GM13977 (cell line): Measurements from ENCODE around the gene BCLAF3.

Source experiments
- DNase-seq: peaks from one replicate; pipeline ENCODE4 v3.0.0; 2012; ENCODE audit warnings: low spot score
- in situ Hi-C: fragments of 300-500 bp; cut with MboI; formaldehyde crosslinking; loops from one replicate; pipeline ENCODE4 v1.12.0; 2022; ENCODE audit warnings: low sequenced_read_pairs, low pct_unique_long_range_greater_than_20kb, mixed read lengths, inconsistent platforms; ENCODE audit not compliant: unreplicated experiment
- TF ChIP-seq, protein P1 (sequence below): IDR thresholded peaks from 2 replicates; pipeline ENCODE4 v1.5.1; 2012; ENCODE audit warnings: mild to moderate bottlenecking, control low read depth; ENCODE audit not compliant: insufficient read depth; ENCODE audit errors: extremely low read depth, missing control alignments

BCLAF3 gene

DNA sequence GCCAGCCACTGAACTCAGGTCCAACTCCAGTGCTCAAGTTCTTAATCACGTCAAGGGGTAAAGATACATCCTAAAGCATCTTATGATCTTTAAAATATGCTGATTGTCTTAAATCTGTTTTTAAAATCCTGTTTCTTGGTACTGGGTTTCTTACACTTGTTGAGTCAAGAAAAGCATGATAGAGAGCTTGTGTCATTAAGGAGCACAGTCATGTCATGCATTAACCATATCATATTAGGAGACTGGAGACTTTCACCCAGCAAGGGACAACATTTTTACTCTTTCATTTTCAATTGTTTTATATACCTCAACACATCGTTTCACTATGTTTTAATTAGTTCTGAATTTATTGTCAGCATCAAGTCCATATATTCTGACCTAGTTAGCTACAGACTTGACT, 41.5 kb downstream of the BCLAF3 start:
- in situ Hi-C loops = no loop called here
- DNase-seq = no peak
- TF ChIP-seq, protein P1, sequence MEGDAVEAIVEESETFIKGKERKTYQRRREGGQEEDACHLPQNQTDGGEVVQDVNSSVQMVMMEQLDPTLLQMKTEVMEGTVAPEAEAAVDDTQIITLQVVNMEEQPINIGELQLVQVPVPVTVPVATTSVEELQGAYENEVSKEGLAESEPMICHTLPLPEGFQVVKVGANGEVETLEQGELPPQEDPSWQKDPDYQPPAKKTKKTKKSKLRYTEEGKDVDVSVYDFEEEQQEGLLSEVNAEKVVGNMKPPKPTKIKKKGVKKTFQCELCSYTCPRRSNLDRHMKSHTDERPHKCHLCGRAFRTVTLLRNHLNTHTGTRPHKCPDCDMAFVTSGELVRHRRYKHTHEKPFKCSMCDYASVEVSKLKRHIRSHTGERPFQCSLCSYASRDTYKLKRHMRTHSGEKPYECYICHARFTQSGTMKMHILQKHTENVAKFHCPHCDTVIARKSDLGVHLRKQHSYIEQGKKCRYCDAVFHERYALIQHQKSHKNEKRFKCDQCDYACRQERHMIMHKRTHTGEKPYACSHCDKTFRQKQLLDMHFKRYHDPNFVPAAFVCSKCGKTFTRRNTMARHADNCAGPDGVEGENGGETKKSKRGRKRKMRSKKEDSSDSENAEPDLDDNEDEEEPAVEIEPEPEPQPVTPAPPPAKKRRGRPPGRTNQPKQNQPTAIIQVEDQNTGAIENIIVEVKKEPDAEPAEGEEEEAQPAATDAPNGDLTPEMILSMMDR = no peak

DNA sequence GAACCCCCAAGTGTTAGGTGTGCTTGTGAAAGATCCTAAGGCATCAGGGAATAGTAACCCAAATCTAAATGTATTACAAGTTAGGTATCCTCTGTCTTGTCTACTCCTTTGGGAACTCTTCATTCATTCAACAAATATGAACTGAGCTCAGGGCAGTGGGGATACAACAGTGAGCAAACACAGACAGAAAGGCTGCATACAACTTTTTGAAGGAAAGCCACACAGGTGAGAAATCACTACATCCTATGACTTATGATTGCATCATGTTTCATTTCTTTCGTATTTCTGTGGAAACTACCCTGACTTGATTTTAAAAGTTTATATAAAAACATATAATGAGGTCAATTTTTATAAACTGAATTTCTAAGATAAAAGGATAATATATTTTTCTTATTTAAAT, 43.2 kb downstream of the BCLAF3 start:
- TF ChIP-seq, protein P1 = no peak
- in situ Hi-C loops = no loop called here
- DNase-seq = no peak
